CD14-positive monocyte (primary cell): Measurements from ENCODE around the gene PPFIA4. TPM values are rescaled to one million over a fixed set of nuclear protein-coding genes. Genes with fewer than 3 reads are reported as not detected.
A peak's percentile ranks its signal among the peaks of the same experiment; 100 is the strongest.

Source experiments
- DNase-seq, 3 donors: peaks; one replicate each; pipeline ENCODE4 v3.0.0-alpha.2; 2011 to 2022
- H2AFZ ChIP-seq: 2 replicates; pipeline ENCODE4 v1.6.0; 2012; ENCODE audit warnings: mild to moderate bottlenecking, low read depth, low read length, inconsistent platforms; ENCODE audit not compliant: insufficient read depth, poor library complexity, severe bottlenecking
- H3K27ac ChIP-seq, 2 donors: 1 replicate in 1 of 2; 2 replicates in 1 of 2; pipeline ENCODE4 v1.5.1; 2012 to 2013; ENCODE audit warnings: low read length in 2 of 2, control low read depth in 1 of 2, inconsistent platforms in 1 of 2, low read depth in 1 of 2, mild to moderate bottlenecking in 1 of 2
- H3K27me3 ChIP-seq, 2 donors: one replicate each; pipeline versions ENCODE4 v1.6.0 to v1.6.1; 2011 to 2013; ENCODE audit warnings: low read length in 2 of 2; ENCODE audit not compliant: control insufficient read depth in 2 of 2, insufficient read depth in 2 of 2
- H3K36me3 ChIP-seq, 2 donors: replicated peaks in 1 of 2; 1 replicate in 1 of 2; 2 replicates in 1 of 2; pipeline versions ENCODE4 v1.5.1 to v1.6.1; 2012 to 2013; ENCODE audit warnings: low read length in 2 of 2, control low read depth in 1 of 2, inconsistent platforms in 1 of 2, mild to moderate bottlenecking in 1 of 2; ENCODE audit not compliant: insufficient read depth in 2 of 2, control insufficient read depth in 1 of 2
- H3K4me1 ChIP-seq, 2 donors: 1 replicate in 1 of 2; 2 replicates in 1 of 2; pipeline versions ENCODE4 v1.5.1 to v1.6.1; 2012 to 2013; ENCODE audit warnings: low read length in 2 of 2, control low read depth in 1 of 2, inconsistent platforms in 1 of 2, mild to moderate bottlenecking in 1 of 2, moderate library complexity in 1 of 2; ENCODE audit not compliant: insufficient read depth in 2 of 2, control insufficient read depth in 1 of 2
- H3K4me2 ChIP-seq: replicated peaks from 2 replicates; pipeline ENCODE3; 2012; ENCODE audit warnings: low read length, moderate library complexity, mild to moderate bottlenecking; ENCODE audit not compliant: poor library complexity, severe bottlenecking; ENCODE audit errors: extremely low read depth
- H3K4me3 ChIP-seq, 3 experiments: fragments of 200-600 bp in 1 of 3; sonication (generic) in 1 of 3; replicated peaks in 1 of 3; 1 replicate in 2 of 3; 2 replicates in 1 of 3; pipeline ENCODE4 v1.5.1; 2011 to 2013; ENCODE audit warnings: low read length in 3 of 3, mild to moderate bottlenecking in 3 of 3, control low read depth in 2 of 3, low read depth in 2 of 3, inconsistent platforms in 1 of 3, moderate library complexity in 1 of 3
- H3K79me2 ChIP-seq: 2 replicates; pipeline ENCODE4 v1.6.0; 2012; ENCODE audit warnings: mild to moderate bottlenecking, control low read depth, inconsistent platforms, low read length, moderate library complexity; ENCODE audit not compliant: insufficient read depth
- H3K9ac ChIP-seq: 2 replicates; pipeline ENCODE4 v1.6.0; 2017; ENCODE audit warnings: low read length, mild to moderate bottlenecking; ENCODE audit not compliant: insufficient read depth, poor library complexity, severe bottlenecking
- H3K9me3 ChIP-seq, 2 donors: replicated peaks in 1 of 2; 1 replicate in 1 of 2; 2 replicates in 1 of 2; pipeline versions ENCODE4 v1.5.1 to v1.6.1; 2012 to 2013; ENCODE audit warnings: low read length in 2 of 2, control low read depth in 1 of 2; ENCODE audit not compliant: control insufficient read depth in 1 of 2, insufficient read depth in 1 of 2
- H4K20me1 ChIP-seq: 2 replicates; pipeline ENCODE4 v1.6.0; 2012; ENCODE audit warnings: mild to moderate bottlenecking, low read length, control low read depth, moderate library complexity; ENCODE audit not compliant: insufficient read depth
- H3K27ac Mint-ChIP-seq, 7 donors: one replicate each; pipeline ENCODE4 v1.8.0; 2020; ENCODE audit warnings: mild to moderate bottlenecking in 7 of 7, mixed read lengths in 7 of 7, moderate library complexity in 6 of 7, inconsistent platforms in 2 of 7
- H3K27me3 Mint-ChIP-seq, 3 donors: one replicate each; pipeline ENCODE4 v1.8.0; 2021 to 2022; ENCODE audit warnings: low read depth in 3 of 3, mild to moderate bottlenecking in 3 of 3, mixed read lengths in 3 of 3, moderate library complexity in 3 of 3, inconsistent platforms in 1 of 3
- H3K36me3 Mint-ChIP-seq, 2 donors: one replicate each; pipeline ENCODE4 v1.8.0; 2020; ENCODE audit warnings: mixed read lengths in 2 of 2, inconsistent platforms in 1 of 2, mild to moderate bottlenecking in 1 of 2
- H3K4me1 Mint-ChIP-seq: one replicate; pipeline ENCODE4 v1.8.0; 2020; ENCODE audit warnings: mild to moderate bottlenecking, mixed read lengths
- H3K4me3 Mint-ChIP-seq, 2 donors: one replicate each; pipeline ENCODE4 v1.8.0; 2020; ENCODE audit warnings: mild to moderate bottlenecking in 2 of 2, mixed read lengths in 2 of 2, moderate library complexity in 1 of 2
- H3K9me3 Mint-ChIP-seq, 7 donors: one replicate each; pipeline ENCODE4 v1.8.0; 2020 to 2022; ENCODE audit warnings: mixed read lengths in 7 of 7, mild to moderate bottlenecking in 6 of 7, moderate library complexity in 6 of 7, inconsistent platforms in 2 of 7
- CTCF ChIP-seq: fragments of 200-600 bp; IDR thresholded peaks from one replicate; pipeline ENCODE4 v1.8.0; 2022; ENCODE audit warnings: antibody characterized with exemption, mild to moderate bottlenecking
- WGBS: methylation state at CpG from one replicate; pipeline ENCODE4 v1.1.5; 2013; ENCODE audit warnings: missing lambda C conversion rate; ENCODE audit not compliant: insufficient coverage; 5-methylcytosine and 5-hydroxymethylcytosine counted together
- intact Hi-C, 2 donors: fragments of 100-400 bp; cut with micrococcal nuclease; formaldehyde crosslinking; loops; one replicate each; pipeline versions ENCODE4 v1.15.0 to v1.15.1; 2023
- polyA plus RNA-seq, 3 donors: library from polyadenylated mRNA; depleted of rRNA in 1 of 3; unstranded in 2 of 3; stranded (reverse) in 1 of 3; fragments of 300-500 nt in 2 of 3; fragments of >200 nt in 1 of 3; fragmentation: Illumina TruSeq in 2 of 3; gene quantifications; 1 replicate in 2 of 3; 2 replicates in 1 of 3; pipeline ENCODE4 v1.2.3, GENCODE V29; 2012 to 2021

Gene PPFIA4
- polyA plus RNA-seq, 3 donors, result 0.52 to 1.0 (median 0.97) TPM

GRCh38 chr1:203063287-203063686 lies 37.0 kb downstream of the PPFIA4 start:
- Mint-ChIP-seq H3K27ac (no peak overlapping the region), H3K9me3 (peaks cover 0 to 3% (median 0%) of the 10 kb centered on the region in 7 donors), H3K27me3 (peaks cover 2 to 4% (median 2%) of the 10 kb centered on the region in 3 donors), H3K4me3 (peak overlapping the region in 1 of 2 donors; percentile 78), H3K4me1 (peaks cover 72% of the 10 kb centered on the region), H3K36me3 (peaks cover 27 to 55% of the 10 kb centered on the region in 2 donors)
- Histone ChIP-seq H2AFZ (no peak overlapping the region), H3K27me3 (no peaks in the 10 kb centered on the region), H3K4me2 (no peak overlapping the region), H3K36me3 (no peaks in the 10 kb centered on the region), H3K27ac (no peak overlapping the region), H3K4me3 (no peak overlapping the region), H3K9ac (no peak overlapping the region), H3K4me1 (peaks cover 52 to 54% of the 10 kb centered on the region in 2 donors), H4K20me1 (no peaks in the 10 kb centered on the region), H3K9me3 (no peaks in the 10 kb centered on the region), H3K79me2 (peaks cover 6% of the 10 kb centered on the region)
- intact Hi-C loops, result no loop called here
- no peak for DNase-seq
- 0% methylated on average over 3 of the region's 8 CpGs for WGBS
- TF ChIP-seq CTCF, result no peak

GRCh38 chr1:203065191-203065590 lies 38.9 kb downstream of the PPFIA4 start:
- Histone ChIP-seq H3K4me1 (peaks cover 52 to 54% of the 10 kb centered on the region in 2 donors), H3K4me2 (no peak overlapping the region), H3K9ac (no peak overlapping the region), H3K27ac (no peak overlapping the region), H3K27me3 (no peaks in the 10 kb centered on the region), H3K79me2 (peaks cover 6% of the 10 kb centered on the region), H3K4me3 (no peak overlapping the region), H4K20me1 (no peaks in the 10 kb centered on the region), H3K9me3 (no peaks in the 10 kb centered on the region), H3K36me3 (no peaks in the 10 kb centered on the region), H2AFZ (no peak overlapping the region)
- WGBS, result 85% methylated on average over 4 of the region's 7 CpGs
- Mint-ChIP-seq H3K36me3 (peaks cover 29 to 62% of the 10 kb centered on the region in 2 donors), H3K4me3 (no peak overlapping the region), H3K27ac (no peak overlapping the region), H3K9me3 (peaks cover 0 to 2% (median 0%) of the 10 kb centered on the region in 7 donors), H3K27me3 (peaks cover 2 to 4% (median 2%) of the 10 kb centered on the region in 3 donors), H3K4me1 (peaks cover 72% of the 10 kb centered on the region)
- intact Hi-C loops, result no loop called here
- no peak for TF ChIP-seq CTCF
- DNase-seq, result no peak
